Measurements from ENCODE around the gene SLC6A3. TPM values are rescaled to one million over a fixed set of nuclear protein-coding genes. Genes with fewer than 3 reads are reported as not detected.

The SLC6A3 gene
- total and polyA plus RNA-seq, 2 experiments from 2014 or later, result not detected

DNA sequence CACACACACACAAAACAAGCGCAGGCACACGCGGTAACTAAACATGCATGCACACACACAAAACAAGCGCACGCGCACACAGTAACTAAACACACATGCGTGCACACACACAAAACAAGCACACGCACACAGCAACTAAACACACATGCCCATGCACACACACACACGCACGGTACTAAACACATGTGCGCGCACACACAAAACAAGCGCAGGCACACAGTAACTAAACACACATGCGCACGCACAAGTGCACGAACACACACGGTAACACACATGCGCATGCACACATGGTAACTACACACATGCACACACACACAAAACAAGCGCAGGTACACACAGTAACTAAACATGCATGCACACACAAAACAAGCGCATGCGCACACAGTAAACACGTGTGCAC, 19.9 kb upstream of the SLC6A3 start:
- in situ Hi-C loops (cut with MboI), result no loop called here
- no peaks in the 10 kb centered on the region for H3K79me2 ChIP-seq (ENCODE audit: insufficient read depth)

DNA sequence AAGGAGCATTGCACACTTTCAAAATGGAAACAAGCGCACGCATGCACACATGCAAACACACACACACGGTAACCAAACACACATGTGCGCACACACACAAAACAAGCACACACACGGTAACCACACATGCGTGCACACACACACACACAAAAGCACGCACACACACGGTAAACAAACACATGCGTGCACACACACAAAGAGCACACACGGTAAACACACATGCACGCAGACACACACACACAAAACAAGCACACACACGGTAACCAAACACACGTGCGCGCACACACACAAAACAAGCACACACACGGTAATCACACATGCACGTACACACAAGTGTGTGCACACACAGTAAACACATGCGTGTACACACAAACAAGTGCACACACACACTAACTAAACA, 19.3 kb upstream of the SLC6A3 start:
- no peak for DNase-seq
- no peaks in the 10 kb centered on the region for H3K9me3 ChIP-seq (ENCODE audit: low read depth)
- TF ChIP-seq EZH2 (IDR thresholded peaks at IDR 0.05; ENCODE audit: insufficient read depth, poor library complexity, severe bottlenecking) (no peak), EZH2phosphoT487 (IDR thresholded peaks at IDR 0.05; ENCODE audit: insufficient read depth, low read depth) (no peak)
- no peak overlapping the region for H3K9ac ChIP-seq
- H3K4me1 ChIP-seq (ENCODE audit: insufficient read depth), result no peaks in the 10 kb centered on the region
- no peak overlapping the region for H3K4me3 ChIP-seq
- 86 to 87% methylated on average over 18 of the region's 18 CpGs for WGBS, 2 experiments (ENCODE audit: low coverage in 1 of 2, low lambda C conversion rate in 2 of 2, missing lambda C conversion rate in 2 of 2)
- no peaks in the 10 kb centered on the region for H3K79me2 ChIP-seq (ENCODE audit: insufficient read depth)
- H3F3A ChIP-seq (ENCODE audit: insufficient read depth), result peaks cover 5% of the 10 kb centered on the region; the same call in 1 of the 2 replicates
- H2AFZ ChIP-seq, result no peak overlapping the region
- no peaks in the 10 kb centered on the region for H4K20me1 ChIP-seq (ENCODE audit: insufficient read depth)
- no peak overlapping the region for H3K27ac ChIP-seq
- in situ Hi-C loops (cut with MboI), result no loop called here
- H3K9me2 ChIP-seq (ENCODE audit: insufficient read depth), result no peaks in the 10 kb centered on the region
- H3K27me3 ChIP-seq (replicated peaks; ENCODE audit: insufficient read depth), result no peaks in the 10 kb centered on the region
- no peak overlapping the region for H3K4me2 ChIP-seq (ENCODE audit: unreplicated experiment)
- H3K36me3 ChIP-seq (ENCODE audit: low read depth), result peaks cover 24% of the 10 kb centered on the region

More for the DNA sequence above, 19.9 kb upstream of the SLC6A3 start:
- H3K9me3 ChIP-seq (ENCODE audit: low read depth), result no peaks in the 10 kb centered on the region
- no peak for DNase-seq
- H3F3A ChIP-seq (ENCODE audit: insufficient read depth), result peaks cover 5% of the 10 kb centered on the region; the same call in 1 of the 2 replicates
- no peaks in the 10 kb centered on the region for H3K4me1 ChIP-seq (ENCODE audit: insufficient read depth)
- H3K9me2 ChIP-seq (ENCODE audit: insufficient read depth), result no peaks in the 10 kb centered on the region
- H4K20me1 ChIP-seq (ENCODE audit: insufficient read depth), result no peaks in the 10 kb centered on the region; the same call in 1 of the 2 replicates
- WGBS, 2 experiments (ENCODE audit: low coverage in 1 of 2, low lambda C conversion rate in 2 of 2, missing lambda C conversion rate in 2 of 2), result 96 to 97% methylated on average over 22 of the region's 22 CpGs
- H3K27me3 ChIP-seq (replicated peaks; ENCODE audit: insufficient read depth), result no peaks in the 10 kb centered on the region
- no peak overlapping the region for H3K27ac ChIP-seq
- no peak overlapping the region for H2AFZ ChIP-seq
- no peak overlapping the region for H3K9ac ChIP-seq
- no peak for TF ChIP-seq EZH2 (IDR thresholded peaks at IDR 0.05; ENCODE audit: insufficient read depth, poor library complexity, severe bottlenecking)
- TF ChIP-seq EZH2phosphoT487 (IDR thresholded peaks at IDR 0.05; ENCODE audit: insufficient read depth, low read depth), result no peak
- no peak overlapping the region for H3K4me2 ChIP-seq (ENCODE audit: unreplicated experiment)
- no peak overlapping the region for H3K4me3 ChIP-seq
- peaks cover 24% of the 10 kb centered on the region for H3K36me3 ChIP-seq (ENCODE audit: low read depth)

DNA sequence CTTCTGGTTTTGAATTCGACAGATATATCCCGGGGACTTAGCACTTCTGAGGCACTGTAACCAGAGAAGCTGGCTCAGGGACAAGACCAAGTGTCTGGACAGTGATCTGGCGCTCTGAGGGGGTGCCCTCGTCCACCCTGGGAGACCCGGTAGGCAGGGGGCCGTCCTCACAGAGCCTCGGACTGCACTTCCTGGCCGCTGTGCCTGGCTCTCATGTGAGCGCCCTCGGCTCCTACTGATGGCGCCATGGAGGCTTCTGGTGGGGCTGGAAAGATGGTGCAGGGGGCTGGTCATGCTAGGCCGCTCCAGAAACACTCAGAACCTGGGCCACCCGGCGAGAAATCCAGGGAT, 18.8 kb upstream of the SLC6A3 start:
- no peaks in the 10 kb centered on the region for H3K4me1 ChIP-seq (ENCODE audit: insufficient read depth)
- peaks cover 24% of the 10 kb centered on the region for H3K36me3 ChIP-seq (ENCODE audit: low read depth)
- no peak overlapping the region for H3K27ac ChIP-seq
- no peaks in the 10 kb centered on the region for H3K79me2 ChIP-seq (ENCODE audit: insufficient read depth)
- no peak overlapping the region for H3K9ac ChIP-seq
- no peak for DNase-seq
- TF ChIP-seq EZH2phosphoT487 (IDR thresholded peaks at IDR 0.05; ENCODE audit: insufficient read depth, low read depth) (no peak), EZH2 (IDR thresholded peaks at IDR 0.05; ENCODE audit: insufficient read depth, poor library complexity, severe bottlenecking) (no peak)
- H3F3A ChIP-seq (ENCODE audit: insufficient read depth), result peaks cover 5% of the 10 kb centered on the region; the same call in 1 of the 2 replicates
- H3K9me3 ChIP-seq (ENCODE audit: low read depth), result no peaks in the 10 kb centered on the region
- H3K27me3 ChIP-seq (replicated peaks; ENCODE audit: insufficient read depth), result no peaks in the 10 kb centered on the region
- no peaks in the 10 kb centered on the region for H3K9me2 ChIP-seq (ENCODE audit: insufficient read depth)
- no peak overlapping the region for H3K4me2 ChIP-seq (ENCODE audit: unreplicated experiment)
- H3K4me3 ChIP-seq, result no peak overlapping the region
- 89 to 91% methylated on average over 14 of the region's 14 CpGs for whole genome bisulfite sequencing, 2 experiments (ENCODE audit: low coverage in 1 of 2, low lambda C conversion rate in 2 of 2, missing lambda C conversion rate in 2 of 2)
- no peaks in the 10 kb centered on the region for H4K20me1 ChIP-seq (ENCODE audit: insufficient read depth)
- in situ Hi-C loops (cut with MboI), result no loop called here
- H2AFZ ChIP-seq, result no peak overlapping the region

DNA sequence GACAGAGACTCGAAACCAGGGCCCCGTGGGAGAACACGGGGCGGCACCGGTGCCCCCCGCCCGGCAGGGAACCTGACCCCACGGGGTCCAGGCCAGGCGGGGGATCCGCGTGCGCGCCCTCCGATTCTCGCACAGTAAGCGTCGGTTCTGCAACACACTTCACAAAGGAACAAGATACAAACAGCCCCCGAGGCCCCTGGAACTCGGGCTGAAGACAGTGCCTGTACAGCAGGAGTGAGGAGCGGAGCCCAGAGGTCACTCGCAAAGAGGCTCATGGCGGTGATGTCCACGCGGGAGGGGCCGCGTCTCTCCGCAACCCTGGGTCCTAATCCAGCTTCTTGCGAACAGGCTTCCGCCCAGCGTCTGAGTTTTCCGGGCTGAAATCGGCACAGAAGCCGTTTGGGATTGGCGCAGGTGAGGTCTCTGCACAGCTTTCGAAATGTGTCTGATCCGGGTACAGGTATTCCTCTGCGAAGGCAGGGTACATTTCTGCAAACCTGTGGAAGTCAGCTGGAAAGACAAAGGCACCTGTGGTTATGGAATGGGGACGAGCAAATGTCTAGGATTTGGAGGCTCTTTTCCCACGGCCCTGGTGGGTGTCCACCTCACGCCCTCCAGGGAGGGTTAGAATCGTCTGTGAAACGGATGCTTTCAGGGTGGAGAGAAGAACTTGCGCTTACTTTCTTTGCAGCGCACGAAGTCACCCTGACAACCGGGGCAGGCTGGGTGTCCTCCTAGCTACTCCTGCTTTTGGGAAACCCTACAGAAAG, 18.3 kb upstream of the SLC6A3 start:
- in situ Hi-C loops (cut with MboI), result no loop called here
- 94 to 95% methylated on average over 37 to 46 of the region's 46 CpGs for whole genome bisulfite sequencing, 2 experiments (ENCODE audit: low coverage in 1 of 2, low lambda C conversion rate in 2 of 2, missing lambda C conversion rate in 2 of 2)
- no peak for DNase-seq
- H4K20me1 ChIP-seq (ENCODE audit: insufficient read depth), result no peaks in the 10 kb centered on the region
- H3F3A ChIP-seq (ENCODE audit: insufficient read depth), result peaks cover 5% of the 10 kb centered on the region; the same call in 1 of the 2 replicates
- H2AFZ ChIP-seq, result no peak overlapping the region
- H3K9ac ChIP-seq, result no peak overlapping the region
- H3K4me2 ChIP-seq (ENCODE audit: unreplicated experiment), result no peak overlapping the region
- H3K79me2 ChIP-seq (ENCODE audit: insufficient read depth), result no peaks in the 10 kb centered on the region
- H3K4me3 ChIP-seq, result no peak overlapping the region
- H3K36me3 ChIP-seq (ENCODE audit: low read depth), result peaks cover 24% of the 10 kb centered on the region
- H3K9me3 ChIP-seq (ENCODE audit: low read depth), result no peaks in the 10 kb centered on the region
- TF ChIP-seq EZH2phosphoT487 (IDR thresholded peaks at IDR 0.05; ENCODE audit: insufficient read depth, low read depth), result no peak
- no peak for TF ChIP-seq EZH2 (IDR thresholded peaks at IDR 0.05; ENCODE audit: insufficient read depth, poor library complexity, severe bottlenecking)
- H3K4me1 ChIP-seq (ENCODE audit: insufficient read depth), result no peaks in the 10 kb centered on the region
- no peaks in the 10 kb centered on the region for H3K27me3 ChIP-seq (replicated peaks; ENCODE audit: insufficient read depth)
- no peaks in the 10 kb centered on the region for H3K9me2 ChIP-seq (ENCODE audit: insufficient read depth)
- no peak overlapping the region for H3K27ac ChIP-seq

Measured in GM23248 (cell line).